ENCODE results near the gene DTX1. TPM values are rescaled to one million over a fixed set of nuclear protein-coding genes. Genes with fewer than 3 reads are reported as not detected.
"Not testable (repeated sequence)": the region's sequence is repeated elsewhere in the genome, so short reads cannot be mapped to it uniquely, and the experiment has no call there.

DTX1 gene
- total RNA-seq, 2 experiments from 2014 or later = 0.15 to 0.25 TPM

DNA sequence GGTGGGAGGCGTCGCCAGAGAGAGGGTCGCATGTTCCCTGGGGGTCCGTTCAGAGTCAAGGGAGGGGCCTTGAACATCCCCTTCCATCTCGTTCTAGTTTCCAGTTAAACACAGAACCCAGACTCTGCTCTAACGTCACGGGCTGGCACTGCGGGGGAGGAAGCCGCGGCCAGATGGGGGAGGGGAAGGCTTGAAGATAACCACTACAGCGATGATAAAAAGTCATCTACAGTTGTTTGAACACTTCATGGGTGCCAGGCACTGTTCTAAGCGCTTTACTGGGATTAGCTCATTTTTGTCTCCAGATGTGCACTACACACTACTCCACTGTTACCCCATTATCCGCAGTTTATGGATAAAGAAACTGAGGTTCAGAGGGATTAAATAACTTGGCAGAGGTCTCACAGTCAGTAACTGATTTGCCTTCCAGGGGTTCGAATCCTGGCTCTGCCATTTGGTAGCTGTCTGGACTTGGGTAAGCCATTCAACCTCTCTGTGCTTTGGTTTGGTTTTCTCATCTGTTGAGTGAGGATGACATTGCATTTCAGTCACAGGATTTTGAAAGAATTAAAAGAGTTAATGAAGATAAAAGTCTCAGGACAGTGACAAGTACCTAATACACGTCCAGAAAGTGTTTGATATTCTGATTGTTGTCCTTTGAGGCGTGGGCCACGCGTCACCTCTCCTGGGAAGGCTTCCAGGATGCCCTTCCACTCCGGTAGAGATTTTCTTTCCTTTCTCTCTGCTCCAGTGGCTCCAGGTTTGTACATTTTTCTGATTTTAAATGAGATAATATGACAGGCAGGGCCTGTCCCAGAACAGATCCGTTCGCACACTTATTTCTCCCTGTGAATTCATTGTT, 79.8 kb downstream of the DTX1 start:
- Mint-ChIP-seq H3K4me1 (peaks cover 19% of the 10 kb centered on the region), H3K36me3 (ENCODE audit: low read depth) (no peaks in the 10 kb centered on the region), H3K4me3 (peak overlapping the region; percentile 68), H3K9me3 (no peaks in the 10 kb centered on the region), H3K27ac (peak overlapping the region; percentile 73), H3K27me3 (peaks cover 4% of the 10 kb centered on the region)
- peak; percentile 62 for DNase-seq
- CTCF ChIA-PET = interaction anchor here (0.7 to 3.8 kb wide), 4 partner anchors 14 to 90 kb away, joined by 3 to 22 read pairs (median 4); partner anchors contain the start of gene CFAP73
- POLR2A ChIA-PET = no interaction called here

DNA sequence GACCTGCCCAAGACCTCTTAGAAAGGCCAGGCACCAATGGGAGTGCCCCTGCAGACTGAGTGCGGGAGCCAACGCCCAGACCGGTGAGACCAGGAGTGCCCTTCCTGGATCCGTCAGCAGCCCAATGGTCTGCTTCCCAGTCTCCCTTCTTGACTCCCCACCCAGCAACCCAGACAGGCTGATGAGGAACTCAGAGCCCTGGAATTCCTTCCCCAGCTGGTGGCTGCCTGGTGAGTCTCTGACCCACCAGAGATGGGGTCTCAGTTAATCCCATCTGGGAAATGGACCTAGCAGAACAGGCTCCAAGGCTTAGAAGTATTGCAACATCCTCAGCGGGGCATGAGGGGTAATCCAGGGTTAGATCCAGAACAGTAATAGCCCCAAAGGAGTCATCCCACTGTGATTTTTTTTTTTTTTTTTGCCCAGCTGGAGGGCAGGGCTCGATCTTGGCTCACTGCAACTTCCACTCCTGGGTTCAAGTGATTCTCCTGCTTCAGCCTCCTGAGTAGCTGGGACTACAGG, 80.5 kb downstream of the DTX1 start:
- Mint-ChIP-seq H3K4me3 (no peak overlapping the region), H3K27me3 (peaks cover 4% of the 10 kb centered on the region), H3K4me1 (peaks cover 19% of the 10 kb centered on the region), H3K9me3 (no peaks in the 10 kb centered on the region), H3K27ac (no peak overlapping the region), H3K36me3 (ENCODE audit: low read depth) (no peaks in the 10 kb centered on the region)
- POLR2A ChIA-PET = no interaction called here
- no peak for DNase-seq
- CTCF ChIA-PET = interaction anchor here (1.2 to 3.8 kb wide), 2 partner anchors 13 to 17 kb away, joined by 4 to 22 read pairs; partner anchors contain the start of gene CFAP73

DNA sequence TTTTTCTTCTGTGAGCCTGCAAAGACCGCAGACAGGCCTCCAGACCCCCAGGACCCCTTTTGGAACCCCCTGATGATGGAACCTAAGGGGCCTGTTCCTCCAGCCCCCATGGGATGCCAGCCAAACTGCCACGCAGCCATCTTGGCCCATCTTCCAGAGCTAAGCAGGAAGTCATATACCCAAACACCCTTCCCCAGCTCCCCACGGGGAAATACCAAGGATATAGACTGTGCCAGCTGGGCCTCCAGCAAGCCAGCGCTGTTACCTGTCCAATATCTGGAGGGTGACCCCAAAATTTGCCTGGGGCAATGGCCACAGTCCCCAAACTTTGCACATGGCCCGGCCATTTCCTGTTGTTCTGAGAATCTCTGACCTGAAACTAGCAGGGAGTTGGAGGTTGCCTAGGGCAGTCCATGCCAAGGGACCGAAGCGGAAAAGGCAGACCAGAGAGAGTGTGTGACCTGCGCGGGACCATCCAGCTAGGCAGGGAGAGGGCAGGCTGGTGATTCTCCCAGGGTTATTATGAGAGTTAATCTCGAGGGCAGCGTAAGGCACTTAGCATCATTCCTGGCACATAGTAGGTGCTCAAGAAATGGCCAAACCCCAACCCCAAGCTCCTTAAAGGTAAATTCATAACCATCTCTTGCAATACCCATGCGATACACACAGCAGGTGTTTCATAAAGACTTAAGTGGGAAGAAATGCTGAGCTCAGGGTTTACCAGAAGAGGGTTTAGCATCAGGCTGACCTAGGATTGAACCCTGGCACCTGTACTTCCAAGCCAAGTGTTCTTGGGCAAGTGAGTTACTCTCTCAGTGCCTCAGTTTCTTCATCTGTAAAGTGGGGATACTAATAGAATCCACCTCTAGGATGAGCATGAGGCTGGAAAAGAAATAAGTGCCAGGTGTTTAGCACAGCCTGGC, 81.6 kb downstream of the DTX1 start:
- ChIA-PET CTCF (interaction anchor here (1.4 kb wide), 1 partner anchor 15 kb away, joined by 6 read pairs; no protein-coding TSS in a partner anchor), POLR2A (no interaction called here)
- H3K9me3 Mint-ChIP-seq = no peaks in the 10 kb centered on the region
- no peak for DNase-seq
- H3K36me3 Mint-ChIP-seq (ENCODE audit: low read depth) = no peaks in the 10 kb centered on the region
- H3K27ac Mint-ChIP-seq = no peak overlapping the region
- peaks cover 19% of the 10 kb centered on the region for H3K4me1 Mint-ChIP-seq
- H3K4me3 Mint-ChIP-seq = no peak overlapping the region
- H3K27me3 Mint-ChIP-seq = peaks cover 4% of the 10 kb centered on the region

GRCh38 chr12:113138826-113139225, 82.3 kb downstream of the DTX1 start:
- no peaks in the 10 kb centered on the region for H3K9me3 Mint-ChIP-seq
- H3K36me3 Mint-ChIP-seq (ENCODE audit: low read depth) = no peaks in the 10 kb centered on the region
- H3K27me3 Mint-ChIP-seq = peaks cover 4% of the 10 kb centered on the region
- no peak for DNase-seq
- POLR2A ChIA-PET = no interaction called here
- no peak overlapping the region for H3K27ac Mint-ChIP-seq
- H3K4me3 Mint-ChIP-seq = no peak overlapping the region
- peaks cover 19% of the 10 kb centered on the region for H3K4me1 Mint-ChIP-seq
- CTCF ChIA-PET = interaction anchor here (0.6 to 1.4 kb wide), 2 partner anchors 14 to 15 kb away, joined by 3 to 6 read pairs; no protein-coding TSS in a partner anchor

DNA sequence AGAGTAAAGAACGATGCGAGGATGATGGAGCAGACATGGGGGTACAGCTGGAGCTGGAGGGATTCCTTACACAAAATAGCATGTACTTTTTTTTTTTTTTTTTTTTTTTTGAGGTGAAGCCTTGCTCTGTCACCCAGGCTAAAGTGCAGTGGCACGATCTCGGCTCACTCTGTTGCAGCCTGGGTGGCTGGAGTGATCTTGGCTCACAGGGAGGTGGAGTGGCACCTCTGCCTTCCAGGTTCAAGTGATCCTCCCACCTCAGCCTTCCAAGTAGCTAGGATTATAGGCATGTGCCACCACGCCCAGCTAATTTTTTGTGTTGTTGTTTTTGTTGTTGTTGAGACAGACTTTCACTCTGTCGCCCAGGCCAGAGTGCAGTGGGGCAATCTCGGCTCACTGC, 84.2 kb downstream of the DTX1 start:
- no peak for DNase-seq
- Mint-ChIP-seq H3K36me3 (ENCODE audit: low read depth) (no peaks in the 10 kb centered on the region), H3K9me3 (no peaks in the 10 kb centered on the region), H3K4me3 (no peak overlapping the region), H3K27me3 (peaks cover 4% of the 10 kb centered on the region), H3K27ac (no peak overlapping the region), H3K4me1 (peaks cover 13% of the 10 kb centered on the region)
- CTCF ChIA-PET = interaction anchor here (0.6 kb wide), 1 partner anchor 60 kb away, joined by 4 read pairs; no protein-coding TSS in a partner anchor
- POLR2A ChIA-PET = no interaction called here

GRCh38 chr12:113141716-113142115, 85.2 kb downstream of the DTX1 start:
- CTCF ChIA-PET; POLR2A ChIA-PET; H3K27me3 Mint-ChIP-seq; H3K36me3 Mint-ChIP-seq (ENCODE audit: low read depth); DNase-seq; H3K4me3 Mint-ChIP-seq; H3K4me1 Mint-ChIP-seq; H3K9me3 Mint-ChIP-seq; H3K27ac Mint-ChIP-seq: not testable (repeated sequence)

DNA sequence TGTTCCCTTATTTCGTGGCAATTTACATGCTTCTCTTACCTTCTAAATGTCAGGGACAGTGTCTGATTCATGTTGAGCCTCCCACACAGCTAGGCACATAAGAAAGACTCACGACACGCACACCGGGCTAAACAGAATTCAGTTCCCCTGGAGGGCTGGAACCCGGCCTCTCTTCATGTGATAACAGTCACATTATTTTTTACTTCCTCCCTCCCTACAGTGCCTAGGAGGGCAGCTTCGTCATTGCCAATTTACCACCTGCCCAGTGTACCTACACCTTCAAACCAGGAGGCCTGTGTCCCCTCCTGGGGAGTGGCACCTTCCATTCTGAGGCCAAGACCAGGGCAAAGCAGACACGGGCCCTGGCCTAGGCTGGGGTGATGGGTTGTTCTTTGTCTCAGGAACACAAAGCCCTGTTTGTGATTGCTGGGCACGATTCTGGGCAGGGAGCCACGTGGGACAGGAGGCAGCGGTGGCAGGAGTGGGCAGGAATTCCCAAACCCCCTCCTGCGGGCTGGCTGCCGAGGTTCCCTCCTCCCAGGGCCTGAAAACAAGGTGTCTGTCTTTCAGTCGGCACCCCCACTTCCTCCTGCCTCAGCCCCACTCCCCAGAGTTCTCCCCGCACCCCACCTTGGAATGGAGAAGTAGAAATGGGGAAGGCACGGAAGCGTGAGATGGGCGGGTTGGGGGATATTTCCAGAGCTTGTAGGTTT, 85.8 kb downstream of the DTX1 start:
- no peak for DNase-seq
- Mint-ChIP-seq H3K27me3 (peaks cover 4% of the 10 kb centered on the region), H3K27ac (no peak overlapping the region), H3K9me3 (no peaks in the 10 kb centered on the region), H3K4me1 (peaks cover 1% of the 10 kb centered on the region), H3K36me3 (ENCODE audit: low read depth) (no peaks in the 10 kb centered on the region), H3K4me3 (no peak overlapping the region)
- ChIA-PET CTCF (interaction anchor here (0.6 kb wide), 1 partner anchor 482 kb away, joined by 4 read pairs; no protein-coding TSS in a partner anchor), POLR2A (no interaction called here)

DNA sequence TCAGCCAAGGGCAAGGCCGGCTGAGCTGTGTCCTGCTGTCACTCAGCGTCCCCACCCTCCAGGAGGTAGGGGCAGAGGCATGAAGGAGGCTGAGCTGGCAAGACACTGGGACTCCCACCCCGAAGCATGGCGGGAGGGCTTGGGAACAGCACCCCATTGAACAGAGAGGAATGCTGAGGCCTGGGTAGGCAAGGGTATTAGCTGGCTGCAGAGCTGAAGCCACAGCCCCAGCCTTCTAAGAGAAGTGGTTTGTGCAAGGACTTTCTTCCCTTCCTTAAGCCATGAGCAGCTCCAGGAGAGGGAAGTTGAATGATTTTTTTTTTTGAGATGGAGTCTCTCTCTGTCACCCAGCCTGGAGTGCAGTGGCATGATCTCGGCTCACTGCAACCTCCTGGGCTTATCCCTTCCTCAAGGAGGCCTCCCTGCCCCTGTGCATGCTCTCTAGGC, 86.4 kb downstream of the DTX1 start:
- H3K4me1 Mint-ChIP-seq = peaks cover 1% of the 10 kb centered on the region
- H3K9me3 Mint-ChIP-seq = no peaks in the 10 kb centered on the region
- ChIA-PET CTCF (interaction anchor here (0.6 kb wide), 1 partner anchor 482 kb away, joined by 4 read pairs; no protein-coding TSS in a partner anchor), POLR2A (no interaction called here)
- H3K27ac Mint-ChIP-seq = no peak overlapping the region
- peaks cover 6% of the 10 kb centered on the region for H3K27me3 Mint-ChIP-seq
- H3K4me3 Mint-ChIP-seq = no peak overlapping the region
- DNase-seq = no peak
- no peaks in the 10 kb centered on the region for H3K36me3 Mint-ChIP-seq (ENCODE audit: low read depth)

- no peak for DNase-seq
- H3K4me3 Mint-ChIP-seq = no peak overlapping the region
- POLR2A ChIA-PET = no interaction called here
- no peaks in the 10 kb centered on the region for H3K9me3 Mint-ChIP-seq
- peaks cover 1% of the 10 kb centered on the region for H3K4me1 Mint-ChIP-seq
- H3K27ac Mint-ChIP-seq = no peak overlapping the region
- H3K27me3 Mint-ChIP-seq = peaks cover 6% of the 10 kb centered on the region
- no peaks in the 10 kb centered on the region for H3K36me3 Mint-ChIP-seq (ENCODE audit: low read depth)
- CTCF ChIA-PET = no interaction called here
These were observed 87.4 kb downstream of the DTX1 start for GRCh38 chr12:113143959-113144358.

DNA sequence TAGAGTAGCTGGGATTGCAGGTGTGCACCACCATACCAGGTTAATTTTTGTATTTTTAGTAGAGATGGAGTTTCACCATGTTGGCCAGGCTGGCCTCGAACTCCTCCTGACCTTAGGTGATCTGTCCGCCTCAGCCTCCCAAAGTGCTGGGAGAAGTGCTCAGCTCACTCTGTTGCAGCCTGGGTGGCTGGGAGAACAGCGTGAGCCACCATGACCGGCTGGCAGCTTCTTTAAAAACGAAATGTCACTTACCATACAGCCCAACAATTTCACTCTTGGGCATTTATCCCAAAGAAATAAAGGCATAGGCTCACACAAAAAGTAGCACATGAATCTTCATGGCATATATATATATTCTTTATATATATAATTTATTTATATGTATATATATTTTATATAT, 88.3 kb downstream of the DTX1 start:
- Mint-ChIP-seq H3K27me3 (peaks cover 7% of the 10 kb centered on the region), H3K36me3 (ENCODE audit: low read depth) (no peaks in the 10 kb centered on the region), H3K4me3 (no peak overlapping the region), H3K4me1 (peaks cover 1% of the 10 kb centered on the region), H3K27ac (no peak overlapping the region), H3K9me3 (no peaks in the 10 kb centered on the region)
- no peak for DNase-seq
- ChIA-PET CTCF (interaction anchor here (0.6 to 1.0 kb wide), 2 partner anchors 30 to 37 kb away, joined by 3 read pairs; no protein-coding TSS in a partner anchor), POLR2A (no interaction called here)

GRCh38 chr12:113145720-113146551, 89.4 kb downstream of the DTX1 start:
- ChIA-PET POLR2A (interaction anchor here (0.6 kb wide), 1 partner anchor 22 kb away, joined by 4 read pairs; no protein-coding TSS in a partner anchor), CTCF (no interaction called here)
- Mint-ChIP-seq H3K4me3 (no peak overlapping the region), H3K4me1 (no peaks in the 10 kb centered on the region), H3K9me3 (no peaks in the 10 kb centered on the region), H3K27me3 (peaks cover 9% of the 10 kb centered on the region), H3K27ac (no peak overlapping the region), H3K36me3 (ENCODE audit: low read depth) (no peaks in the 10 kb centered on the region)
- DNase-seq = no peak

All from activated CD4-positive, alpha-beta T cell treated with anti-CD3 and anti-CD28 coated beads, Interleukin-2, amount 10 ng/mL, durations not matched to agents 7 days and 5 days (primary cell).